HepG2 (cell line): Measurements from ENCODE around the gene ODAD4. TPM values are rescaled to one million over a fixed set of nuclear protein-coding genes. Genes with fewer than 3 reads are reported as not detected.

Experiments used
- ARNT2 ChIP-seq: sonication (generic); formaldehyde crosslinking; IDR thresholded peaks from 2 replicates; pipeline ENCODE4 v1.8.0; 2022; ENCODE audit warnings: mild to moderate bottlenecking, low read depth, missing genetic modification reagents, moderate library complexity
- ASH2L ChIP-seq: fragments of 300-600, 200-600 bp; sonication (generic); IDR thresholded peaks from 2 replicates; pipeline ENCODE4 v1.7.0; 2017; ENCODE audit warnings: low read depth, mild to moderate bottlenecking, moderate library complexity, mixed read lengths, low read length; ENCODE audit not compliant: insufficient read length
- ATF3 ChIP-seq: sonication (generic); formaldehyde crosslinking; IDR thresholded peaks from 2 replicates; pipeline ENCODE4 v1.4.0; 2020; ENCODE audit warnings: missing genetic modification reagents
- CREM ChIP-seq, 2 experiments: sonication (generic) in 1 of 2; formaldehyde crosslinking in 1 of 2; IDR thresholded peaks; 2 replicates each; pipeline versions ENCODE4 v1.4.0 to v1.6.1; 2016 to 2020; ENCODE audit warnings: antibody characterized with exemption in 1 of 2, mild to moderate bottlenecking in 1 of 2, missing genetic modification reagents in 1 of 2
- NONO ChIP-seq, 2 experiments: fragments of 450-650 bp in 1 of 2; sonication (generic) in 1 of 2; formaldehyde crosslinking in 1 of 2; IDR thresholded peaks in 1 of 2; conservative IDR thresholded peaks in 1 of 2; 2 replicates each; pipeline versions ENCODE4 v1.6.1 to v1.8.0; 2017 to 2022; ENCODE audit warnings: mild to moderate bottlenecking in 1 of 2, missing genetic modification reagents in 1 of 2, moderate library complexity in 1 of 2
- NR1H2 ChIP-seq: sonication (generic); formaldehyde crosslinking; IDR thresholded peaks from 2 replicates; pipeline ENCODE4 v1.8.1; 2022; ENCODE audit warnings: low read depth, missing genetic modification reagents, borderline replicate concordance
- NRL ChIP-seq: sonication (generic); formaldehyde crosslinking; IDR thresholded peaks from 2 replicates; pipeline ENCODE4 v1.5.0; 2020; ENCODE audit warnings: missing genetic modification reagents, mild to moderate bottlenecking, moderate library complexity, borderline replicate concordance
- PAXIP1 ChIP-seq: sonication (generic); formaldehyde crosslinking; conservative IDR thresholded peaks from 2 replicates; pipeline ENCODE4 v1.4.0; 2020; ENCODE audit warnings: mild to moderate bottlenecking, missing genetic modification reagents, moderate library complexity
- SALL1 ChIP-seq: sonication (generic); formaldehyde crosslinking; IDR thresholded peaks from 2 replicates; pipeline ENCODE4 v1.8.0; 2022; ENCODE audit warnings: mild to moderate bottlenecking, missing genetic modification reagents
- THAP11 ChIP-seq: IDR thresholded peaks from 2 replicates; pipeline ENCODE4 v1.6.1; 2016; ENCODE audit warnings: missing biosample characterization, missing genetic modification reagents
- ZBTB7B ChIP-seq: sonication (generic); formaldehyde crosslinking; IDR thresholded peaks from 2 replicates; pipeline ENCODE4 v1.4.0; 2020; ENCODE audit warnings: missing genetic modification reagents
- ZNF121 ChIP-seq: sonication (generic); formaldehyde crosslinking; IDR thresholded peaks from 2 replicates; pipeline ENCODE4 v1.5.0; 2020; ENCODE audit warnings: mild to moderate bottlenecking, missing genetic modification reagents
- ZNF275 ChIP-seq: sonication (generic); formaldehyde crosslinking; IDR thresholded peaks from 2 replicates; pipeline ENCODE4 v1.8.0; 2022; ENCODE audit warnings: missing genetic modification reagents, mild to moderate bottlenecking, inconsistent platforms, borderline replicate concordance
- ZNF350 ChIP-seq: sonication (generic); formaldehyde crosslinking; IDR thresholded peaks from 2 replicates; pipeline ENCODE4 v1.4.0; 2020; ENCODE audit warnings: mild to moderate bottlenecking, low read depth, missing genetic modification reagents, borderline replicate concordance
- ZNF563 ChIP-seq: sonication (generic); formaldehyde crosslinking; IDR thresholded peaks from 2 replicates; pipeline ENCODE4 v1.8.0; 2022; ENCODE audit warnings: mild to moderate bottlenecking, moderate library complexity, missing genetic modification reagents
- ZNF629 ChIP-seq: sonication (generic); formaldehyde crosslinking; conservative IDR thresholded peaks from 2 replicates; pipeline ENCODE4 v1.5.0; 2020; ENCODE audit warnings: missing genetic modification reagents
- polyA plus RNA-seq, 8 experiments: library from polyadenylated mRNA; depleted of rRNA in 3 of 8; stranded (reverse) in 7 of 8; unstranded in 1 of 8; fragments of >200 nt; fragmentation: Illumina TruSeq in 4 of 8; extraction: Trizol in 4 of 8; gene quantifications; 2 replicates each; pipeline versions ENCODE4 v1.2.1 to v1.2.3, GENCODE V29; 2011 to 2016; ENCODE audit warnings: low read depth in 4 of 8, missing spikeins in 1 of 8, mixed read lengths in 1 of 8; ENCODE audit not compliant: insufficient read depth in 1 of 8
- total RNA-seq, 5 experiments: library from RNA; depleted of rRNA; stranded (reverse); fragments of >200 nt; fragmentation: Illumina TruSeq; extraction: Trizol; gene quantifications; 2 replicates each; pipeline ENCODE4 v1.2.3, GENCODE V29; 2016; ENCODE audit warnings: low read depth in 1 of 5
- TF ChIP-seq, protein P1 (sequence below): sonication (generic); formaldehyde crosslinking; IDR thresholded peaks from 2 replicates; pipeline ENCODE4 v1.4.0; 2020; ENCODE audit warnings: low read depth, missing genetic modification reagents
- TF ChIP-seq, protein P2 (sequence below): IDR thresholded peaks from 2 replicates; pipeline ENCODE4 v1.6.1; 2016

The ODAD4 gene
- total and polyA plus RNA-seq, 2 of the 13 experiments (the other 11 are each of a cell fraction or from before 2014, with no cell fraction given), result 0.48 to 0.53 TPM

DNA sequence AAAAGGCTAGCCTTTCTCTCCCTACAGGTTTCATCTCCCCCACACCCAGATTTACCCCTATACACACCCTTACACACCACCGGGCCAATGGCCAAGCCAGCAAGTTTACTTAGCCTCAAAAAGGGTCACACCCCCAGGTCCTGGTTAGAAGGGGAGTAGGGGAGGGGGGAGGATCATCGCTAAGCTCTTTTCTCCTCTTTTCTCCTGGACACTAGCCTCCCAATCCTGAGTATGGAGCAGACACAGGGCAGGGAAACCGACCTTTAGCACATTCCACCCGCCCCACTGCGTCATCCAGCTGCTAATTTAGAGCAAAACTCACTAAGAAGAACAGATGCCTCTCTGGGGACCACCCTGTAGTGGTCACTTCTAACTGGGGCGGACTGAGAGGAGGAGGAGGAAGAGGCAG, 16.1 kb upstream of the ODAD4 start (continued):
- TF ChIP-seq, protein P1, sequence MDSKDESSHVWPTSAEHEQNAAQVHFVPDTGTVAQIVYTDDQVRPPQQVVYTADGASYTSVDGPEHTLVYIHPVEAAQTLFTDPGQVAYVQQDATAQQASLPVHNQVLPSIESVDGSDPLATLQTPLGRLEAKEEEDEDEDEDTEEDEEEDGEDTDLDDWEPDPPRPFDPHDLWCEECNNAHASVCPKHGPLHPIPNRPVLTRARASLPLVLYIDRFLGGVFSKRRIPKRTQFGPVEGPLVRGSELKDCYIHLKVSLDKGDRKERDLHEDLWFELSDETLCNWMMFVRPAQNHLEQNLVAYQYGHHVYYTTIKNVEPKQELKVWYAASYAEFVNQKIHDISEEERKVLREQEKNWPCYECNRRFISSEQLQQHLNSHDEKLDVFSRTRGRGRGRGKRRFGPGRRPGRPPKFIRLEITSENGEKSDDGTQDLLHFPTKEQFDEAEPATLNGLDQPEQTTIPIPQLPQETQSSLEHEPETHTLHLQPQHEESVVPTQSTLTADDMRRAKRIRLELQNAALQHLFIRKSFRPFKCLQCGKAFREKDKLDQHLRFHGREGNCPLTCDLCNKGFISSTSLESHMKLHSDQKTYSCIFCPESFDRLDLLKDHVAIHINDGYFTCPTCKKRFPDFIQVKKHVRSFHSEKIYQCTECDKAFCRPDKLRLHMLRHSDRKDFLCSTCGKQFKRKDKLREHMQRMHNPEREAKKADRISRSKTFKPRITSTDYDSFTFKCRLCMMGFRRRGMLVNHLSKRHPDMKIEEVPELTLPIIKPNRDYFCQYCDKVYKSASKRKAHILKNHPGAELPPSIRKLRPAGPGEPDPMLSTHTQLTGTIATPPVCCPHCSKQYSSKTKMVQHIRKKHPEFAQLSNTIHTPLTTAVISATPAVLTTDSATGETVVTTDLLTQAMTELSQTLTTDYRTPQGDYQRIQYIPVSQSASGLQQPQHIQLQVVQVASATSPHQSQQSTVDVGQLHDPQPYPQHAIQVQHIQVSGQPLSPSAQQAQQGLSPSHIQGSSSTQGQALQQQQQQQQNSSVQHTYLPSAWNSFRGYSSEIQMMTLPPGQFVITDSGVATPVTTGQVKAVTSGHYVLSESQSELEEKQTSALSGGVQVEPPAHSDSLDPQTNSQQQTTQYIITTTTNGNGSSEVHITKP, result peak; percentile 33; the same call in 1 of the 2 replicates
- TF ChIP-seq NONO (IDR thresholded peaks at IDR 0.05) (no peak), NONO (CRISPR knock-in tag; conservative IDR thresholded peaks at IDR 0.05) (0 out of 2 replicates have a peak, but pooled peaks have one; percentile 38), ZNF121 (CRISPR knock-in tag) (0 out of 2 replicates have a peak, but pooled peaks have one; percentile 16), ASH2L (peak; percentile 25), ZNF563 (CRISPR knock-in tag) (no peak), PAXIP1 (CRISPR knock-in tag) (peak; percentile 50; the same call in 1 of the 2 replicates), CREM (IDR thresholded peaks at IDR 0.05) (peak; percentile 25; the same call in 1 of the 2 replicates), CREM (CRISPR knock-in tag; IDR thresholded peaks at IDR 0.05) (no peak), ZBTB7B (CRISPR knock-in tag) (peak; percentile 59; the same call in 1 of the 2 replicates), ZNF350 (CRISPR knock-in tag) (0 out of 2 replicates have a peak, but pooled peaks have one; percentile 23), ZNF629 (peak; percentile 45; the same call in 1 of the 2 replicates), NR1H2 (CRISPR knock-in tag) (no peak), SALL1 (CRISPR knock-in tag) (peak; percentile 29; the same call in 1 of the 2 replicates), ATF3 (CRISPR knock-in tag) (no peak), ARNT2 (CRISPR knock-in tag) (peak; percentile 13; the same call in 1 of the 2 replicates), ZNF275 (CRISPR knock-in tag) (no peak), NRL (CRISPR knock-in tag) (no peak), THAP11 (CRISPR knock-in tag) (peak; percentile 23; the same call in 1 of the 2 replicates)
- TF ChIP-seq, protein P2, sequence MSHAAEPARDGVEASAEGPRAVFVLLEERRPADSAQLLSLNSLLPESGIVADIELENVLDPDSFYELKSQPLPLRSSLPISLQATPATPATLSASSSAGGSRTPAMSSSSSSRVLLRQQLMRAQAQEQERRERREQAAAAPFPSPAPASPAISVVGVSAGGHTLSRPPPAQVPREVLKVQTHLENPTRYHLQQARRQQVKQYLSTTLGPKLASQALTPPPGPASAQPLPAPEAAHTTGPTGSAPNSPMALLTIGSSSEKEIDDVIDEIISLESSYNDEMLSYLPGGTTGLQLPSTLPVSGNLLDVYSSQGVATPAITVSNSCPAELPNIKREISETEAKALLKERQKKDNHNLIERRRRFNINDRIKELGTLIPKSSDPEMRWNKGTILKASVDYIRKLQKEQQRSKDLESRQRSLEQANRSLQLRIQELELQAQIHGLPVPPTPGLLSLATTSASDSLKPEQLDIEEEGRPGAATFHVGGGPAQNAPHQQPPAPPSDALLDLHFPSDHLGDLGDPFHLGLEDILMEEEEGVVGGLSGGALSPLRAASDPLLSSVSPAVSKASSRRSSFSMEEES (CRISPR knock-in tag), result no peak
